ENCODE measurements around the gene HSDL1.

Gene HSDL1

DNA sequence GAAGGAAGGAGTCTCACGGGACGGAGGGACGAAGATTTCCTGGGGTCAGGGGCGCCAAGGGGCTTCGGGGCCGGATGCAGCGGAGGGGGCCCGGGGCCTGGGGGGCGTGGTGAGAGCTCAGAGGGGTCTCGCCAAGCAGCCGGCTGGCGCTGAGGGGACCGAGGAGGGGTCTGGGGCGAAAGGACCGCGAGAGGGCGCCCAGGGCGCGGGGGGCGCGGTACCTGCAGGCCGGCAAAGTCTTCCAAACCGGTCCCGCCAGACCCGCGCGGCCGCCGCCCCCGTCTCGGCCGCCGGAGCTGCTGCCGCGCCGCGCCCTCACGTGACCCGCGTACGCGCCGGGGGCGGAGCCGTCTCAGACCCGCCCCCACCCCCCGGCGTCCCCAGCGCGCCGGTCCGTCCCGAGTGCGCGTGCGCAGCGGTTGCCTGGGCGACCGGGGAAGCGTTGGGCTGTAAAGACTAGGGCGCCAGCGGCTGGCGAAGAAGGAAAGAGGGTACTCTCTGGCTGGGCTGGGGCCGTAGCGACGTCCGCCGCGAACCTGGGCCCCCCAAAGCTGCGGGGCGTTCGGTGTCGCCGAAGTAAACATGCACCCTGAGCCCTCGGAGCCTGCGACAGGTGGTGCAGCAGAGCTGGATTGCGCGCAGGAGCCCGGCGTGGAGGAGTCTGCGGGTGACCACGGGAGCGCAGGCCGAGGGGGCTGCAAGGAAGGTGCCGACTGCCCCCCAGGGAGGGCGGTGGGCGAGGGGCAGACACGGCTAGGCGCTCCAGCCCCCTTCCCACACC is at the start of gene HSDL1, which contains the start of gene DNAAF1:
Gene HSDL1 (minus strand): TSS at position 319 of the 781 bp plus-strand sequence. CDS start 13,856 bp downstream, outside the sequence.
Gene DNAAF1 (plus strand): TSS at position 450 of the 781 bp plus-strand sequence. CDS start 133 bp downstream, at position 583.
- peak; percentile 63 for DNase-seq (ENCODE audit: low read depth)

DNA sequence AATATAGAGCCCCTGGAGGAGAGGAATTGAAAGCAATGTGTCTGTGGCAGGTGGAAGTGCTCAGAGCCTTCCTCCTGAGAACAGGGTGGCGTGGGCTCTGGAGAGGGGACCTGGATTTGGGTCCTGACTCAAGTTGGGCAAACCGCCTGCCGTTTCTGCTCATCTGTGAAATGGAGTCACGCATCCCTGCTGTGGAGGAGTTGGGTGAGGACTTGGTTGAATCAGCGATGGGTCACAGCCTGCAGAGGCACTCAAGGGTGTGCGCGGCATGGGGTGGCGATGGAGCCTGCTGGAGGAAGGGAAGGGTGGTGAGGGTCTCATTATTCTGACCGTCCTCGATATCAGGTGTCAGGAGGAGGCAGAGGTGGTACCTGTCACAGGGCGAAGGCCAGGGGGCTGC is 49.0 kb upstream of the HSDL1 start:
- DNase-seq (ENCODE audit: low read depth), result no peak

DNA sequence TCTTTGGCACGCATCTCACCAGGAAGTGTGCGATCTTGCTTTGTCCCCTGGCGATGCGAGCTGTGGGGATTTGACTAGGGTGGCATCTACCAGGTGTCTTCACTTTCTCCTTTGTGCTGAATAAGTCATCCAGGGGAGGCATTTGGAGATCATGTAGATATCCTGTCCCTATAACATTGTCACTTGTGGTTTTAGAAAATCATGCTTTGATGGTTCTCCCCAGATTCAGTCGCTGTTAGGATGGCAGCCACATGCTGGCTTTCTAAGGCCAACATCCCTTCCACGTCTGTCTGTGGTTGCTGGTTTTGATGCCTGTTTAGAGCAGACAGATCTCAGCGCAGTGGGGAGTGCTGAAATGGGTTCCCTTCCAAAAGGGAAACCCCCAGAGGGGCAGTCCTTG is 48.5 kb upstream of the HSDL1 start:
- no peak for DNase-seq (ENCODE audit: low read depth)

DNA sequence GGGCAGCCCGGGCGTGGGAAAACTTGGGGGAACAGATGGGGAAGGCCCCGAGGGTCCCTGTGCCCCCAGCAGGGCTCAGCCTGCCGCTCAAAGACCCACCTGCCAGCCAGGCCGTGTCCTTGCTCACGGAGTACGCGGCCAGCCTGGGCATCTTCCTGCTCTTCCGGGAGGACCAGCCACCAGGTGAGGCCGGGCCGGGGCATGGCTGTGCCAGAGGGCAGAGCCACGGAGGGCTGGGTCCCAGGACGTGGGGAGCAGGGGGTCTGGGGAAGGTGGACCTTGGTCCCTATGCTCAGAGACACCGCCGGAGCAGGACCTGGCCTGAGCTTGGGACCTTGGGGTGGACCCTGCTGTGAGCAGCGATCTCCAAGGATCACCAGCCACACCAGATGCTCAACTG is 46.5 kb upstream of the HSDL1 start:
- DNase-seq (ENCODE audit: low read depth), result no peak

DNA sequence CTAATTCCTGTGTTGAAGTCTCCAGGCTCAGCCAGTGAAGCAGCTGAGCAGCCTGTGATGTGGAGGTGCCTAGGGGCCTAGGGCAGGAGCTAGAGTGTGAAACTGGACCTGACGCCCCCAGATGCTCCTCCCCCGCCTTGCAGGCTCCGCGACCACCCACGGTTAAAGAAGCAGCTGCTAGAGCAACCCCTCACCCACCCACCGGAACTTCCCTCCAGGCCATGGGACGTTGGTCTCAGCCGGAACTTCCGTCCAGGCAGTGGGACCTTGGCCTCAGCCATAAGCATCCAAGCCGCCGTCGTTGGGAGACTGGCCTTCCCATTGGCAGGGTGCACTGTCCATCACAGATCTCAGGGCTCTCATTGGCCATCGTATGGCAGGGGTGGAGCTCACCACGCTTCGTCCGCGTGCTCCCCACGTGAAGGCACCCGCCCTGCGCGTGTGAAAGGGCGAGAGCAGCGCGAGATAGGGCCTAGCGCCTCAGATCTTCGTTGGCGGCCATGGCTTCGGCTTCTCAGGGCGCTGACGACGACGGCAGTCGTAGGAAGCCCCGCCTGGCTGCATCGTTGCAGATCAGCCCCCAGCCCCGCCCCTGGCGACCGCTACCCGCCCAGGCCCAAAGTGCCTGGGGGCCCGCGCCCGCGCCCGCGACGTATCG is 45.9 kb upstream of the HSDL1 start, which contains the start of gene ADAD2:
Gene ADAD2 (plus strand): TSS at position 427 of the 658 bp plus-strand sequence. CDS start 74 bp downstream, at position 501.
- no peak for DNase-seq (ENCODE audit: low read depth)

DNA sequence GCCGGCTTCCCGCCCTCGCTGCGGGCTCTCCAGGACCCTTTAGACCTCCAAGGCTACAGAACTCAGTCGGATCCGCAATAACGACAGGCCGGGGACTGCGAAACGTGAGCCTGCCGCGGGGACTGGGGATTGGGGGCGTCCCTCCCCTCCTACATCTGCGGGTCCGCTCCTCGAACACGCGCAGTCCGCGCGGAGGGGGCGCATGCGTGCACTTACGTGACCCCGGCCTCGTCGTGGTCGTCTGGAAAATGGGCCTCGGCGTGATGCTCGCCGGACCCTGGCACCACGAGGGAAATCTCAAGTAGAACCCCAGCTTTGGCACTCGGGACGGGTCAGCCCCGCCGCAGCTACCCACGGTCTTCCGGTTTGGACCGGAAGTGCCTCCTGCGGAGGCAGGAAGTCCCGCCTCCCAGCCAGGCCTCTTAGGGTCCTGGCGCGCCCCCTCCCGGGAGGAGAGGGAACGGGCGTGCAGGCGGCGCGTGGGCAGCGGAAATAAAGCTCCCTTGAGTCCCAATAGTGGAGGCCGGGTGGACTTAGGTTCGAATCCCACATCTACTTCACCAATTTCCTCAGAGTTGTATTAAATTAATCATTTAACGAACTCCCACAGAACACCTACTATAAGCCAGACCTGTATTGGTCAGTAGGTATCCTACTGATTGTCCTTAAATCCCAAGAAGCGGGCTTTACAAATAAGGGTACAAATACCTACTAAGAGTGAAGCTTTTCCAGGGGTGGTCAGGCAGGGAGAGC is 41.9 kb upstream of the HSDL1 start, which contains the start of gene TAF1C:
Gene TAF1C (minus strand): TSS at position 373 of the 753 bp plus-strand sequence. CDS start 2,069 bp downstream, outside the sequence.
- DNase-seq (ENCODE audit: low read depth), result peak; percentile 95

DNA sequence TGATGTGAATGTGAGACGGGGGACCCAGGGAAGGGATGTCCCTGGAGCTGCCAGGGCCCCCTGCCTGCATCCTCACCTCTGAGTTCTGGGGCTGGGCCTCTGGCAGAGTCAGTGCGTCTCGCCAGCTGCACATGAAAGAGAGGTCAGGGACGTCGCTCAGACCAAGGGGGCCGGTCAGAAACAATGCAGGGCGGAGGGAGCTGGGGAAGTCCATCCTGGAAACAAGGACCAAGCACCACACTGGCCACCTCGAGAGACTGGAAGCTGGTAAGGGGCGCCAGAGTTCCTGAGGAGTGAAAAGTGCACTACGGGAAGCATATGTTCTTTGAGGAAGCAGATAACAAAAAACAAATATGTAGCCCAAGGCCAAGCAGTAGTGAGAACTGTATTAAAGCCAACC is 39.8 kb upstream of the HSDL1 start:
- DNase-seq (ENCODE audit: low read depth), result no peak

DNA sequence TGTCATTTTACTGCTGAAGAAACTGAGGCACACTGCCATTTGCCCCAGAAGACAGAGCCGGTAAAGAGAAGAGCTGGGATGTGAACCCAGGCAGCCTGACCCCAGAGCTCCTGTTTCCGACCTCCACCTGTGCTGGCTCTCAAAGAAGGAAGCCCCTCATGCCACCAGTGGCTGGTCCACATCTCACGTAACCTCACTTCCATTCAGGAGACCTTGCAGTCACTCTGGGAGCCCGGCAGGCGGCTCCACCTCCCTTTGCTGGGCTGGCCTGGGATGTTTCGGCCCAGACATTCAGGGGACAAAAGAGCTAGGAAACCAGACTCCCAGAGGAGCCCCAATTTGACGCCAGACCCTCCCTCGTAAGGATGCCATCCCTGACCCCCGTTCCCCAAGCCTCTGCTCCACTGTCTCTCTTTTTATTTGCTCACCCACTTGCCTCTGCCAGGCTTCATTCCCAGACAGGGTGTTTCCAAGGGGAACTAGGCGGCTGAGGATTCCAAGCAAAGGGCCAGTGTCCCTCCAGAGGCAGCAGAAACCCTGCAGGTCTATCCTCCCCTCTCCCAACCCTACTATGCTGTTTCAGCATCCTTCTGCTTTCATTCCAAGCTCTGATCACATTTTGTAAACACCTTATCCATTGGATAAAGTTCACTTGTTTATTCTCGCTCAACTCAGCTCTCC is 39.1 kb upstream of the HSDL1 start:
- no peak for DNase-seq (ENCODE audit: low read depth)

DNA sequence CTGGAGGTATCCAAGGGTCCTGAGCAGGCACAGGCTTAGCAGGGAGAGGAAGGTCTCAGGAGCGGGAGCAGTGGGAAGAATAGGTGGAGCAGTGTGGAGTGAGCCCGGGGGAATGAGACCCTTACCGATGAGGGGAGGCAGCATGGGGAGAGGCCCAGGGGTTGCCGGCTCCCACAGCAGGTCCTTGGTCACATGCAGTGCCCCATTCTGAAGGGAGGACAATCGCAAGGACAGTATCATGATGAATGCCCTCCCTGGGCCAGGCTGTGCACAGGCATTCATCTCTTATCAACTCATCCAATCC is 38.5 kb upstream of the HSDL1 start:
- DNase-seq (ENCODE audit: low read depth), result no peak

DNA sequence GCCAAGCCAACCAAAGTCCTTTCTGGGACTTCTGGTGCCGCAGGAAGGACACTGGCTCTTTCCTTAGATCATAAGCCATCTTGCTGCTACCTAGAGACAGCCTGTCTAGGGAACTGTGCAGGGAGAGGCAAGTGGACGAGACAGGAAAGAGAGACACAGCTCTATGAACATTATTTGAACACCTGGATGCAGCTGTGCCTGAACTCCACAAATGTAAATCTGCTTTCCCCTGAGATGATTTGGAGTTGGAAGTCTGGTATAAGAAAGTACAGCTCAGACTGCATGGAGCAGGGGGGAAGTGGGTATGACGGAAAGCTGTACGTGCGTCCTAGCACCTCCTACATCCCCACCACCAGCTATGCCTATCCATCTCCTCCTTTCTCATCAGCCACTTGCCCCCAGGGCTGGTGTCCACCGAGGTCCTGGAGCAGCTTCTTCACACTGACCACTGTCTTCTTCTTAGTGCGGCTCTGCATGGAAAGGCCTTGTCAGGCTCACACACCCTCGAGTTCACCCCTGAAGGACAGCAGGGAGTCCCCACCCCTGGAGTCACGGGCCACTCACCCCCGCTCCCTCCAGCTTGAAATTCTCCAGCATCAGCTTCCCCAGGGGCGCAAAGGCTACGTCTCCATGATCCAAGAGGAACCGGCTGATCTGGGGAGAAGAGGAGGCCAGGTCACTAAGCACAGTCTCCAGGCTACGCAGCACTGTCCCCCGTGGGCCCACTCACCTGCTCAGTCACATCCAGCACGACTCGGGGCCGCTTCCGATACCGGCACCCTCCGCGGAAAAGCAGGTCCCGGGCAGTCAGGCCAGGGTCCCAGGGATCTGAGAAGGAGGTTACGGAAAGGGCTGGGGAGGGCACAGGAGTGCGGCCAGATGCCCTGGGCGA is 37.9 kb upstream of the HSDL1 start:
- no peak for DNase-seq (ENCODE audit: low read depth)

DNA sequence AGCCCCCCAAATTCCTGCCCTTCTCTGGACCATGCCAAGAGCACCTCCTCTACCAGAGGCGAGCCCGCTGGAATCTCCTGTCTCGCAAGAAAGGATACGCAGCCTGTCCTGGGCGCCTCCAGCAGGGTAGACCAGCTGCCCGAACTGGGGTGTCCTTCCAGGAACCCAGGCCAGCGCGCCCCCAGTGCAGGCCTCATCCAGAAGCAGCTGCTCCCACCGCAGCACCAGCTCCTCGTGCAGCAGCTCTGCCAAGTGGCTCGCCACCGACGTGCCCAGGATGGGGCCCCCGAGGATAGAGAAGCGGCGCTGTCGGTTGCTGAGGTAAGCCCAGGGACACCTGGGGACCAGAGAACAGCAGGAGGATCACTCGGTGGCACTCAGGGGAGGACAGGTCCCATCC is 37.1 kb upstream of the HSDL1 start:
- DNase-seq (ENCODE audit: low read depth), result no peak

DNA sequence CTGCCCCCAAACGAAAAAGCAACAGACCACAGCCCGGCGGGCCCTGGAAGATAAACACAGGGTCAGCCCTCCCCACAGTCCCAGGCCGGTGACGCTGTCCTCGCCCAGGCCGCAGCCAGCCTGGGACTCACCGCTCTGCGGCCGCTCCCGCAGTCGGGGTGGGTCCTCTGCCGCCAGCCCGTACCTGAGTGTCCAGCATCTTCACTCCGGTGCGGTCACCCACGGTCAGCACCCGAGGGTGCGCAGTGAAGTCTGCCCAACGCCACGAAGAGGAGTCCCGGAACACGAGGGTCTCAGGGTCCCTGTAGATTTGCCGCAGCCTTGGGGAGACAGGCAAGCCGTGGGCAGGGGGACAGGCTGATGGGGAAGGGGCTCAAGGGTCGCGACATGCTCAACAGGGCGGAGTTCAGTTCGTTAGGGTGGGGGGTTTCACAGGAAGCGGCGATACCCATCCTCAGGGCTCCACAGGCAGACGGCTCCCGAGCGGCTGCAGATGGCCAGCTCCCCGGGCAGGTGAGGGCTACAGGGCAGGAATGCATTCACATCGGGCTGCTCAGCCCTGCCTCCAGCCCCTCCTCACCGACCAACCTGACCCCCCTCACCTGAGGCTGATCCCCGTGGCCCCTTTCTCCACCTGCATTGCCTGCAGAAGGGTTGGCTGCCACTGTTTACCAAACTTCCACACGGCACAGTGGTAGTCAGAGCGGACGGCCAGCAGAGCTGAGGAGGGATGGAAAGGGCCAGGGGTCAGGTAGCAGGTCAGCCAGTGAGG is 36.4 kb upstream of the HSDL1 start:
- no peak for DNase-seq (ENCODE audit: low read depth)

DNA sequence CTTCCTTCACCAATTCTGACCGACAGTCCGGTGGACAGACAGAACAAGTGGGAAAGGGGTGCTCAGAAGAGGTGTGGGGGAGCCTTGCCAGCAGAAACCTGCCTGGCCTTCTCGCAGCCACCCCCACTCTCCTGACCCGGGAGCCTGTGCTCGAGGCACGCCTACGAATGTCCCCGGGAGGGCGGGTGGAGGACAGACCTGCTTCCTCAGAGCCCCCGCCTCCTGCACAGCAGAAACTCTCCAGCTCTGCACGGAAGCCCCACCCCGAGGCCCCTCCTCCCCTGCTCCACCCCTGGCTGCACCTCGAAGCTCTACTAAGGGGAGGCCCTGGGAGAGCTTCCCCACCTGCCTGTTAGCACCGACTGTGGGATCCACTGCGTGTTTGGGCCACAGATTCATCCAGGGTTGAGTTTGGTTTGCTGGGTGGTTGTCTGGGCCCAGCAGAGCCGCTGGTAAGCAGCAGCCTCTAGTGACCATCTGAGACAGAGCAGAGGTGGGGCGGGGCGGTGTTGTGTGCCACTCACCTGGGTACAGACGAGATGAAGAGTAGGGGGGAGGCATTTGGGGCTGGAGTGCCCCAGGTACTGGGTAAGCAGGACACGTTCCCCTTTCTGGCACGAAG is 35.7 kb upstream of the HSDL1 start:
- no peak for DNase-seq (ENCODE audit: low read depth)

DNA sequence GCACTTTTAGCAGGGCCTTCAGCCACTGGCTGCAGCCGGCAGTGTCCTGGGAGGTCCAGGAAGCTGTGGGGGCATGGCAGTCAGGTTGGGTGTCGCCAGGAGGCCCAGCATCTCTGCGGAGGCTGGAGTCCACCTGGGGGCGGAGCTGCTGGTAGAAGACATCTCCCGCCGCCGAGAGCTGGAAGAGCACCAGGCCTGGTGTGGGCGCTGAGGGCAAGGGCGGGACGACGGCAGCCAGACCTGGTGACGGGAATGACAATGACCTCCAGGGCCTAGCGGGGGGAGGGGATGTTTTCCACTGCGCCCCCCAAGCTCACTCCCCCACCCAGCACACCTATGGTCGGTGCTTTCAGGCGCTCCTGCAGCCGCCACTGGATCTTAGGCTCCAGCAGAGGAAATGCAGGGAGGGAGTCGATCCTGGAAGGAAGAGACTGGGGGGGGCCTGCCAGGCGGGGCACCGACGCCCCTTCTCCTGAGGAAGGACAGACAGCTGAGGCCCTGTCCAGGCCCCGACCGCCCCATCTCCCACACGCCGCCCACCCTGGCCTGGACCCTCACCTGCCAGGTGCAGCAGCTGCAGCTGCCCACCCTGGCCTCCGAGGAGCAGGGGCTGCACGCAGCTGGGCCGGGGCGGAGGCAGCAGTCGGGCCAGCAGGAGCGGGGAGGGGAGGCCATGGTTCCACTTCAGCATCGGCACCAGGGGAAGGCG is 34.8 kb upstream of the HSDL1 start:
- DNase-seq (ENCODE audit: low read depth), result no peak

DNA sequence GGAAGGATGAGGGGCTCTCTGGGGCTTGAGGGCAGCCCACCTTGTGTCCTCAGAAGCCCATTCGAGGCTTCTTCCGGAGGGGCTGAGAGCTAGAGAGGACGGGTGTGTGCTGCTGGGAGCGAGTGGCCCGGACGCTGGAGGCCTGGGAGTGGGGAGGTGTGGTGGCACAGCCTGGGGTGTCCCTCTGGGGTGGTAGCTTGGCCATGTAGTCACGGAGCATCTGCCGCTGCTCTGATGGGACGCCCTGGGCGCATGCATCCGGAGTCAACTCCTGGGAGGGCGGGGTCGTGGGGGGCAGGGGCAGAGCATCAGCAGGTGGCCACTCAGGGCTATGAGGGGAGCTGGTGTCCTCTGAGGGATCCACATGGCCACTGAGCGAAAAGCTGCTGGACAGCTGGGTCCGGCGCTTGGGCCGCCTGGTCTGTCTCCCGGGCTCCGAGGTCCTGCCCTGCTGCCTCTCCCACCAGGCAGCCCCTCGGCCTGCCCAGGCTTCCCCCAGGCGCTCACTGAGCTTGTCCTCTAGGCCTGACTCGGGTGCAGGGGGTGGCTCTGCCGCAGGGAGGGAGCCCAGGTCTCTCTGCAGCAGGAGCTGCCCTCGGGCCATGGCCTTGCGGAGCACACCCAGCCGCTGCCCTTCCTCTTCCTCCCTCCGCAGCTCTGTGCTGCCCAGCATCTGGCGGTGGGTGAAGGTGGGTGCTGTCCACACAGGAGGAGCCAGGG is 34.1 kb upstream of the HSDL1 start:
- DNase-seq (ENCODE audit: low read depth), result no peak

DNA sequence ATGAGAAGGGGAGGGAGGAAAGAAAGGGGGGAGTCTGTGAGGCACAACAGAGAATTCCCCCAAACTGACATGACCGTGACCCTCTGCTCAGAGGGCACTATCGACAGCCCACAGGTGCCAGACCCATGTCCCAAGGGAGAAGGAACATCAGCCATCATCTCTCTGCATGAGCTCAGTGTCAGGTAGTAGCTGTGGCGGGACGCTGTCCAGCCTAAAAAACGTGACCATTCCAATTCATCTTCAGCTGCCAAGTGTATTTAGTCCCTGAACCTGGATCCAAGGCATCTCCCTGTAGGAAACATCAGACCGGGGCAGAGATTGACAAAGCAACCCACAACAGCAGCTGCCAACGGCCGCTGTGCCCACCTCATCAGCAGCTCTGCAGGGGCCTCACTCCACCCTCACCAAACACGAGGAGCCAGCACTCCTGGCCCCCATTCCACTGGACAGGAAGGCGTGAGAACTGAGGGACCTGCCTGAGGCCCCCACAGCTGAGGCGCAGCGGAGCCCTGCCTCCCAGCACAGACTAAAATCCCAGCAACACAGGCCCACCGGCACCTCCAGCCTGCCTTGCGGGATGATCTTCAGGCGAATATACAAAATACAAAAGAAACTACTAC is 33.3 kb upstream of the HSDL1 start:
- no peak for DNase-seq (ENCODE audit: low read depth)

DNA sequence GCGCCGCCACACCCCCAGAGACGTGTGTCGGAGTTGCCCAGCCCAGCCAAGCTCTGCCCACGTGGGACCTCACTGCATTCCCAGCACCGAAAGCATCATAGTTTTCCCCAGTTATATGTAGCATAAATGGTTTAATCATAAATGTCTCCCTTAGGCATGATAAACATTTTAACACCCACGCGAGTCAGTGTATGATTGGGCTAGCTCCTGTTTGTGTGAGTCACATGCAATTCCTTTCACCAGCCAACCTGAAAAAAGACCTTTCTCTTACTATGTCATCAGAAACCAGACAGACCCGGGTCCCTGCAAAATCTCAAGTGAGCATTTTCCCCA is 32.7 kb upstream of the HSDL1 start:
- DNase-seq (ENCODE audit: low read depth), result no peak

Data from fibroblast of the conjunctiva (primary cell).